Omental fat pad (tissue), 4 donors: ENCODE measurements around the gene PRPF31. TPM values are rescaled to one million over a fixed set of nuclear protein-coding genes. Genes with fewer than 3 reads are reported as not detected.
"Not testable (repeated sequence)": the region's sequence is repeated elsewhere in the genome, so short reads cannot be mapped to it uniquely, and the experiment has no call there.

Source experiments
- ATAC-seq: fragments of 150-250 bp; one replicate; pipeline ENCODE4 v1.9.1; 2016; ENCODE audit warnings: mild to moderate bottlenecking, moderate library complexity; ENCODE audit not compliant: low FRiP score
- DNase-seq: peaks from one replicate; pipeline ENCODE4 v3.0.0-alpha.2; 2019; ENCODE audit warnings: low spot score
- CTCF ChIP-seq, 3 donors: fragments of 450-650 bp; IDR thresholded peaks; one replicate each; pipeline ENCODE4 v1.5.1; 2016 to 2017; ENCODE audit warnings: antibody characterized with exemption in 3 of 3, mild to moderate bottlenecking in 3 of 3, moderate library complexity in 2 of 3
- total RNA-seq, 4 donors: library from RNA; depleted of rRNA; stranded (reverse); fragments of >200 nt; gene quantifications; one replicate each; pipeline ENCODE4 v1.1.0, GENCODE V29; 2016

Gene PRPF31
- total RNA-seq, 4 donors from 2014 or later: 33.8 to 50.1 (median 39.7) TPM

DNA sequence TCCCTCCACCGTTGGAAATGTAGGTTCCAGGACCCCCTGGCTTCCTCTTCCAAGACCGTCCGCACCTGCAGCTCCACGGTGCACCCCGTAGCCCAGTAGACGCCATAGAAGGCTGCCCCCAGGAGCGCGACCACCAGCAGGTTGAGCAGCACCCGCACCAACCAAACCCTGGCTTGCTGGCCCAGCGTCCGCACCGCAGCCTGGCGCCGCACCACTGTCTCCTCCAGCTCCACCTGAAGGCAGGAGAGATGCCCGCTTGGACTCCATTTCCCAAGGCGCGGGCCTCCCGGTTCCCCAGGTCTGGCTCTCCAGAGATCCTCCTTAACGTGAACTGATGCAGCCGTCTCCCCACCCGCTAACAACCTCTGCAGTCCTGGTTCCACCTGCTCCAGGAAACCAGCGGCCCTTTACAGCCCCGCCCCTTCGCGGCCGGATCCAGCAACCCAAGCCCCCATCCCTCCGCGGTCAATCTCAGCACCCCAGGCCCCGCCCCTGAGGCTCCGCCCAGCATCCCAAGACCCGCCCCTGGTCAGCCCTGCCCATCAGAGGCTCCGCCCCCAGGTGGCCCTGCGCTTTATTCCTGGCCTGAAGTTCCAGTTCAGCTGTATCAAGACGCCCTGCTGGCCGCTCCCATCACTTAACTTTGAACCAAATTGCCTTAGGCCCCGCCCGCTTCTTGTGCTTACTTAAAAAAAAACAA lies 49.0 kb downstream of the PRPF31 start:
- no peak for ATAC-seq
- peak; percentile 44 for DNase-seq
- TF ChIP-seq CTCF (IDR thresholded peaks at IDR 0.05): no peak

DNA sequence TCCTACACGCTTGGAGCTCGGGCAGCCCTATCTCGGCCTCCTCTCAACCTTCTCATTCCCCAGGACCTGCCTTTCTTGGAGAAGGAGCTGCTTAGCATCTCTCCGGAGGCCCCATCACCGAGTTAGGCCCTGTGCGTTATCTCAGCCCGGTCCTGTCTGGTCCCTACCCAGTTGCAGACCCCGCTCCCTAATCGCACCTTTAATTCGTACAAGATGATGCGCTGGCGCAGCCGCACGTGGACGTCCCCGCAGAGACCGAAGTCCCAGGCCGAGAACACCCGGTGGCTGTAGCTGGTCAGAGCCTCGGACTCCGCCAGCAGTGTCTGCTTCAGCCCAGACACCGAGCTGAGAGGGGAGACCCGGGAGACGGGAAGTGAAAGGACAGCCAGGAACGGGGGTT lies 49.7 kb downstream of the PRPF31 start:
- no peak for DNase-seq
- TF ChIP-seq CTCF (IDR thresholded peaks at IDR 0.05): no peak
- no peak for ATAC-seq

DNA sequence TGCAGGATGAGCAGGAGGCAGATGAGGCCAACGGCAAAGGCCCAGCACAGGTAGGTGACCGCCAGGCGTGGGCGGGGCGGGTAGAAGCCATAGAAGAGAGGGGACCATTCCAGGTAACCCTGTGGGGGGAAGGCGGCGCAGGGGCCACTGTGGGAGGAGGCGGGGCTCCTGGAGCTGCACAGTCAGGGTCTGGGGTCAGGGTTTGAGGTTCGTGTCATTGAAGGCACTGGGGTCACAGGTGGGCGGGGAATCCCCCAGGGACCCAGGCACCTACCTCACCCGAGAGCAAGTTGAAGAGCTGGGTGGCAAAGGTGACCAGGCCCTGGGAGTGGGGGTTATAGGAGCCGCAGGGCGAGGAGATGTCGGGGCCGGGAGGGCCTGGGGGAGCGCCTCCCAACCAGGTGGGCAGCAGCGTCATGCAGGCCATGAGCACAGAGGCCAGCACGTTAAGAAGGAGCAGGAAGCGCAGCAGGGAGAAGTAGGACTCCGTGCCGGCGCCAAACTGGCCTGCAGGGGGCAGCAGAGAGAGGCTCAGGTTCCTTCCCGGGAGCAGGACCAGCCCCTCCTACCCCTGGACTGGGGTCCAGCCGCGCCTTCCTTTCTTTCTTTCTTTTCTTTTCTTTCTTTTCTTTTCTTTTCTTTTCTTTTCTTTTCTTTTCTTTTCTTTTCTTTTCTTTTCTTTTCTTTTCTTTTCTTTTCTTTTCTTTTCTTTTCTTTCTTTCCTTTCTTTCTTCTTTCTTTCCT lies 52.8 kb downstream of the PRPF31 start:
- ATAC-seq (peak; percentile 85), DNase-seq (peak; percentile 97)
- TF ChIP-seq CTCF (IDR thresholded peaks at IDR 0.05): peak in 1 of 3 donors; percentile 42

DNA sequence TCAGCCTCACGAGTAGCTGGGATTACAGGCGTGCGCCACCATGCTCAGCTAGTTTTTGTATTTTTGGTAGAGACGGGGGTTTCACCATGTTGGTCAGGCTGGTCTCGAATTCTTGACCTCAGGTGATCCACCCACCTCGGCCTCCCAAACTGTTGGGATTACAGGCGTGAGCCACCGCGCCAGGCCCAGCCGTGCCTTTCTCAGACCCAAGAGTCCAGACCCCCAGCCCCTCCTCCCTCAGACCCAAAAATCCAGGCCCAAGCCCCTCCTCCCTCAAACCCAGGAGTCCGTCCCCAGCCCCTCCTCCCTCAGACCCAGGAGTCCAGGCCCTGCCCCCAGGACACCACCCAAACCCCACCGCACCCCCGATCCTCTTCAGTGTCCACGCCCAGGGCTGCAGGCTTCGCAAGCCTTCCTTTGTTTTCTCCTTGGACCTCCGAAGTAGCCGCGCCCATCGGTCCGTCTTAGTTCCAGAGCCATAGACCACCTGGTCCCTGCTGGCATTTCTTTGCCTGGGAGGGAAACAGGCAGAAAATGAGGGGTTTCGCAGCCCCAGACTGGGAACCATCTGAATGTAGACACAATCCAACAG lies 53.7 kb downstream of the PRPF31 start:
- DNase-seq: no peak
- TF ChIP-seq CTCF (IDR thresholded peaks at IDR 0.05): no peak
- ATAC-seq: no peak

DNA sequence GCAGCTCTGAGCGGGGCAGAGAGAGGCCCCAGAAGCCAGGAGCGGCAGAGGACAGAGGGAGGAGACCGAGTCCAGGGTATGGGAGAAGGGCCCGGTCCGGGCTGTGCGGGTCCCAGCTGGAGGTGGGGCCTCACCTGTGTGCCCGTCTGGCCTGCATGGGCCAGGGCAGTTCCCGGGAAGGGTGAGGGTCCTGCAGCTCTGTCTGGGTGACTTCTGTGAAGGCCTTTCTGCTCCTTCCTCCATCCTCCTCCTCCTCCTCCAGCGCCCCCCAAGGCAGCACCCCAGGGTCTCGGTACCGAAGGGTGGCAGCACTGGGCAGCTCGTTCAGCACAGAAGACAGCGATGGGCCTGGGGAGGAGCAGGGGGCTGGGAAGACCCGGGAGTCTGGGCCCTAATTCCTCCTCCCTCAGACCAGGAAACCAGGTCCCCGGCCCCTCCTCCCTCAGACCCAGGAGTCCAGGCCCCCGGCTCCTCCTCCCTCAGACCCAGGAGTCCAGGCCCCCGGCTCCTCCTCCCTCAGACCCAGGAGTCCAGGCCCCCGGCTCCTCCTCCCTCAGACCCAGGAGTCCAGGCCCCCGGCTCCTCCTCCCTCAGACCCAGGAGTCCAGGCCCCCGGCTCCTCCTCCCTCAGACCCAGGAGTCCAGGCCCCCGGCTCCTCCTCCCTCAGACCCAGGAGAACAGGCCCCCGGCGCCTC lies 56.3 kb downstream of the PRPF31 start:
- not testable (repeated sequence) for DNase-seq, ATAC-seq

GRCh38 chr19:54172471-54173358 lies 57.2 kb downstream of the PRPF31 start, which contains the start of gene TMC4:
Gene TMC4 (minus strand): TSS chr19:54173160. CDS start chr19:54173117, 43 bp downstream.
- DNase-seq (no peak), ATAC-seq (peak; percentile 17)

More at GRCh38 chr19:54172471-54173358, 57.2 kb downstream of the PRPF31 start, which contains the start of gene TMC4:
- TF ChIP-seq CTCF (IDR thresholded peaks at IDR 0.05): no peak
